Activated CD4-positive, alpha-beta T cell treated with anti-CD3 and anti-CD28 coated beads for 1 hour (primary cell): ENCODE data around the gene WFDC2.

Experiments
- DNase-seq: peaks from one replicate; pipeline ENCODE4 v3.0.0-alpha.2; 2020

Gene WFDC2

GRCh38 chr20:45501600-45501999, 32.0 kb downstream of the WFDC2 start:
- DNase-seq = no peak

- DNase-seq = no peak
Measured at GRCh38 chr20:45502561-45502960, 33.0 kb downstream of the WFDC2 start.

GRCh38 chr20:45503403-45503802, 33.9 kb downstream of the WFDC2 start:
- DNase-seq = no peak

- no peak for DNase-seq
Measured at GRCh38 chr20:45506398-45506797, 36.8 kb downstream of the WFDC2 start.

GRCh38 chr20:45507011-45507820, 37.7 kb downstream of the WFDC2 start:
- DNase-seq = no peak

GRCh38 chr20:45508068-45508886, 38.7 kb downstream of the WFDC2 start:
- DNase-seq = no peak

- no peak for DNase-seq
Measured at GRCh38 chr20:45509091-45509490, 39.5 kb downstream of the WFDC2 start.

- no peak for DNase-seq
Measured at GRCh38 chr20:45510242-45510862, 40.8 kb downstream of the WFDC2 start.

- DNase-seq = no peak
Measured at GRCh38 chr20:45515147-45515913, 45.8 kb downstream of the WFDC2 start, which contains the start of gene SPINT3. Gene SPINT3 (minus strand): TSS chr20:45515622. CDS start chr20:45515608, 14 bp downstream.

- no peak for DNase-seq
Measured at GRCh38 chr20:45518282-45518681, 48.7 kb downstream of the WFDC2 start.

- DNase-seq = no peak
Measured at GRCh38 chr20:45523821-45524220, 54.3 kb downstream of the WFDC2 start.

GRCh38 chr20:45527294-45527693, 57.7 kb downstream of the WFDC2 start:
- no peak for DNase-seq
